Neural cell (in vitro differentiated cells): Measurements from ENCODE around the gene ZBTB46.

ENCODE experiments used
- CTCF ChIP-seq: fragments of 450-650 bp; IDR thresholded peaks from 2 replicates; pipeline ENCODE4 v1.5.1; 2014; ENCODE audit warnings: antibody characterized with exemption, mild to moderate bottlenecking, moderate library complexity; ENCODE audit not compliant: poor library complexity, severe bottlenecking
- EZH2 ChIP-seq: fragments of 200-600, 300-800 bp; shearing (Covaris generic), sonication (generic); IDR thresholded peaks from 2 replicates; pipeline ENCODE4 v1.6.1; 2014; ENCODE audit warnings: antibody characterized with exemption, low read length, borderline replicate concordance, mild to moderate bottlenecking; ENCODE audit not compliant: insufficient read depth, poor library complexity, severe bottlenecking
- TAF1 ChIP-seq: IDR thresholded peaks from 2 replicates; pipeline ENCODE4 v1.6.1; 2012; ENCODE audit warnings: low read depth

- TF ChIP-seq CTCF (no peak), TAF1 (no peak), EZH2 (no peak)
These were observed 82.2 kb downstream of the ZBTB46 start for GRCh38 chr20:63748934-63749270.
